ENCODE data around the gene GPR149.

Gene GPR149

DNA sequence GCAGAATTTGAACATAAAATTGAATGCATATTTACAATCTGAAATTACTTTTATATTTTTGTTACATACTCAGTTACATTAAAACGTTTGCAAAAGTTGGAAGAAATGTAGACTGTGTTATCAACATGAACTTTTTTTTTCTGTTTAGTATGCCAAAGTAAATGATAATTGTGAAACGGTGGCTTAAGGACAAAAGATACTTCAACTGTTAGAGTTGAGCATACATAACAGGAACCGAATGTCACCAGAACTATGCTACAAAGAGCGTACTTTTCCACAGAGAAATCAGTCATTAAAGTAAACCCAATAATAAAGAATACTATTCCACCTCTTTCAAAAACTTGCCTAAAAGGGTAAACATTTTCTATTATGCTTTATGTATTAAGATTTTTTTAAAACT lies 91.4 kb downstream of the GPR149 start:
- no peak overlapping the region for H3K9ac ChIP-seq (ENCODE audit: low read length)
- H3K4me1 ChIP-seq (ENCODE audit: low read length) = no peaks in the 10 kb centered on the region
- no peak overlapping the region for H3K4me2 ChIP-seq (ENCODE audit: low read length)
- H4K20me1 ChIP-seq (ENCODE audit: insufficient read depth, low read length) = no peaks in the 10 kb centered on the region
- H3K36me3 ChIP-seq (replicated peaks; ENCODE audit: low read depth, low read length) = no peaks in the 10 kb centered on the region
- H3K79me2 ChIP-seq (ENCODE audit: low read length) = no peaks in the 10 kb centered on the region
- H2AFZ ChIP-seq (ENCODE audit: low read depth, low read length) = no peak overlapping the region
- H3K27me3 ChIP-seq (ENCODE audit: low read depth, low read length) = 0 out of 2 replicates have a peak, but pooled peaks cover 3% of the 10 kb centered on the region
- no peaks in the 10 kb centered on the region for H3K9me3 ChIP-seq (ENCODE audit: insufficient read depth, low read length)
- TF ChIP-seq, protein P1, sequence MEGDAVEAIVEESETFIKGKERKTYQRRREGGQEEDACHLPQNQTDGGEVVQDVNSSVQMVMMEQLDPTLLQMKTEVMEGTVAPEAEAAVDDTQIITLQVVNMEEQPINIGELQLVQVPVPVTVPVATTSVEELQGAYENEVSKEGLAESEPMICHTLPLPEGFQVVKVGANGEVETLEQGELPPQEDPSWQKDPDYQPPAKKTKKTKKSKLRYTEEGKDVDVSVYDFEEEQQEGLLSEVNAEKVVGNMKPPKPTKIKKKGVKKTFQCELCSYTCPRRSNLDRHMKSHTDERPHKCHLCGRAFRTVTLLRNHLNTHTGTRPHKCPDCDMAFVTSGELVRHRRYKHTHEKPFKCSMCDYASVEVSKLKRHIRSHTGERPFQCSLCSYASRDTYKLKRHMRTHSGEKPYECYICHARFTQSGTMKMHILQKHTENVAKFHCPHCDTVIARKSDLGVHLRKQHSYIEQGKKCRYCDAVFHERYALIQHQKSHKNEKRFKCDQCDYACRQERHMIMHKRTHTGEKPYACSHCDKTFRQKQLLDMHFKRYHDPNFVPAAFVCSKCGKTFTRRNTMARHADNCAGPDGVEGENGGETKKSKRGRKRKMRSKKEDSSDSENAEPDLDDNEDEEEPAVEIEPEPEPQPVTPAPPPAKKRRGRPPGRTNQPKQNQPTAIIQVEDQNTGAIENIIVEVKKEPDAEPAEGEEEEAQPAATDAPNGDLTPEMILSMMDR (IDR thresholded peaks at IDR 0.05; ENCODE audit: low read depth, low read length) = no peak
- TF ChIP-seq EZH2phosphoT487 (IDR thresholded peaks at IDR 0.05; ENCODE audit: low read depth) = no peak
- H3K4me3 ChIP-seq (ENCODE audit: low read length) = no peak overlapping the region
- no peak overlapping the region for H3K27ac ChIP-seq (ENCODE audit: low read length)

DNA sequence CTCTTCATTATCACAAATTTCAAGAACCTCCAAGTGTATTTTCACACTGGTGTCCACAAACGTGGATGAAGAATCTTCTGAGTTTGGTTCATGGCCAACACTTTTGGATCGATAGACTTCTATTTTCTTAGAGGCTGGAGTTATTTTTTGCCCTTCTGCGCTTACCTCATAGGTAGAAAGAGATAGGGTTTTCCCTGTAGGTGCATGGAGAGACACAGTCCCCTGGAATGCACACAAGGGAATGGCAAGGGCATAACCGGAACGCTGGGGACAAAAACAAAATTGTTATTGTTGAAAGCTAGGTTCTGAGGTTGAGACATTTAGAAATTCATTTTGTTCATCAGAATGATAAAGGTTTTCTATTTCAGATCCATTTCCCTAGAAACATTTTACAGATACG lies 92.0 kb downstream of the GPR149 start:
- 0 out of 2 replicates have a peak, but pooled peaks cover 3% of the 10 kb centered on the region for H3K27me3 ChIP-seq (ENCODE audit: low read depth, low read length)
- no peak overlapping the region for H3K4me2 ChIP-seq (ENCODE audit: low read length)
- H3K9me3 ChIP-seq (ENCODE audit: insufficient read depth, low read length) = no peaks in the 10 kb centered on the region
- H3K27ac ChIP-seq (ENCODE audit: low read length) = no peak overlapping the region
- no peak overlapping the region for H3K4me3 ChIP-seq (ENCODE audit: low read length)
- H3K4me1 ChIP-seq (ENCODE audit: low read length) = no peaks in the 10 kb centered on the region
- TF ChIP-seq, protein P1 (IDR thresholded peaks at IDR 0.05; ENCODE audit: low read depth, low read length) = no peak
- TF ChIP-seq EZH2phosphoT487 (IDR thresholded peaks at IDR 0.05; ENCODE audit: low read depth) = no peak
- no peaks in the 10 kb centered on the region for H4K20me1 ChIP-seq (ENCODE audit: insufficient read depth, low read length)
- H2AFZ ChIP-seq (ENCODE audit: low read depth, low read length) = no peak overlapping the region
- H3K9ac ChIP-seq (ENCODE audit: low read length) = no peak overlapping the region
- no peaks in the 10 kb centered on the region for H3K79me2 ChIP-seq (ENCODE audit: low read length)
- no peaks in the 10 kb centered on the region for H3K36me3 ChIP-seq (replicated peaks; ENCODE audit: low read depth, low read length)

DNA sequence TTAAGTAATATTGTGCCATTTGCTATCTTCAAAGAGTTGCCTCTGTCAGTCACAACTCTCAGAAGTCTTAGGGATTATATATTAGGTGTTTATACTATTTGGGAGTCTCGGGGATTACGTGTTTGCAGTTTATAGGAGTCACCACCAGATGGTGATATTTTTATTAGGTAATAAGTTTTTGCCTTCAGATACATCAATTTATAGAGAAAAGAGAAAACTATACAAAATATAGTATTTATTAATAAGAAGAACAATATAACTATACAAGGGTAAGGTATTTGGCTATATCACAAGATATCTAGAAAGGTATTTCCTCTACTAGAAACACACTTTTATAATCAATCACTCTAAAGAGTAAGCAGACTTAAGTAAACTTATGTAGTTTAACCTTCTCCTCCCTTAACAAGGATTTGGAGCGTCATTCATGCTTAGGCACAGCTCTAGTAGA lies 95.0 kb downstream of the GPR149 start:
- Histone ChIP-seq H3K79me2 (ENCODE audit: low read length) (no peaks in the 10 kb centered on the region), H3K9me3 (ENCODE audit: insufficient read depth, low read length) (no peaks in the 10 kb centered on the region), H2AFZ (ENCODE audit: low read depth, low read length) (no peak overlapping the region), H3K27me3 (ENCODE audit: low read depth, low read length) (0 out of 2 replicates have a peak, but pooled peaks cover 3% of the 10 kb centered on the region), H3K9ac (ENCODE audit: low read length) (no peak overlapping the region), H3K4me1 (ENCODE audit: low read length) (no peaks in the 10 kb centered on the region), H3K4me3 (ENCODE audit: low read length) (no peak overlapping the region), H4K20me1 (ENCODE audit: insufficient read depth, low read length) (no peaks in the 10 kb centered on the region), H3K36me3 (replicated peaks; ENCODE audit: low read depth, low read length) (no peaks in the 10 kb centered on the region), H3K27ac (ENCODE audit: low read length) (no peak overlapping the region), H3K4me2 (ENCODE audit: low read length) (no peak overlapping the region)
- TF ChIP-seq, protein P1 (IDR thresholded peaks at IDR 0.05; ENCODE audit: low read depth, low read length) = peak; percentile 57
- TF ChIP-seq EZH2phosphoT487 (IDR thresholded peaks at IDR 0.05; ENCODE audit: low read depth) = no peak

DNA sequence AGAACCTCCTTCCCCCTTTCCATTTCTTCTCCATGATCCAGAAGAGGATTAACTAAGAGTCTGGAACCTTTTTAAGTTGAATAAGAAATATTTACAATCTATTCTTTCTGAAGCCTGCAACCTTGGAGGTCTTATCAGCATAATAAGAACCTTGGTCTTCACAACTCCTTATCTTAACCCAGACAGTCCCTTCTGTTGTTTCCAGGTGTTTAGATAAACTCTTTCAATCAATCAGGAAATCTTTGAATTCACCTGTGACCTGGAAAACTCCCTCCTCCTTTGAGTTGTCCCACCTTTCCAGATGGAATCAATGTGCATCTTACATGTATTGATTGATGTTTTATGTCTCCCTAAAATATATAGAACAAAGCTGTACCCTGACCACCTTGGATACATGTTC lies 102.1 kb downstream of the GPR149 start:
- TF ChIP-seq, protein P1 (IDR thresholded peaks at IDR 0.05; ENCODE audit: low read depth, low read length) = no peak
- peaks cover 14% of the 10 kb centered on the region for H3K79me2 ChIP-seq (ENCODE audit: low read length)

More for the DNA sequence above, 102.1 kb downstream of the GPR149 start:
- Histone ChIP-seq H3K4me1 (ENCODE audit: low read length) (peaks cover 5% of the 10 kb centered on the region; the same call in 1 of the 2 replicates), H2AFZ (ENCODE audit: low read depth, low read length) (no peak overlapping the region), H3K9me3 (ENCODE audit: insufficient read depth, low read length) (no peaks in the 10 kb centered on the region), H3K27me3 (ENCODE audit: low read depth, low read length) (no peaks in the 10 kb centered on the region), H3K36me3 (replicated peaks; ENCODE audit: low read depth, low read length) (no peaks in the 10 kb centered on the region), H3K9ac (ENCODE audit: low read length) (no peak overlapping the region), H4K20me1 (ENCODE audit: insufficient read depth, low read length) (no peaks in the 10 kb centered on the region; the same call in 1 of the 2 replicates), H3K4me3 (ENCODE audit: low read length) (no peak overlapping the region), H3K27ac (ENCODE audit: low read length) (no peak overlapping the region), H3K4me2 (ENCODE audit: low read length) (no peak overlapping the region)
